Measurements from ENCODE around the gene RAVER1. TPM values are rescaled to one million over a fixed set of nuclear protein-coding genes. Genes with fewer than 3 reads are reported as not detected.

The RAVER1 gene
- total and polyA plus RNA-seq, 2 of the 13 experiments (the other 11 are each of a cell fraction or from before 2014, with no cell fraction given): 3.6 to 7.9 TPM

DNA sequence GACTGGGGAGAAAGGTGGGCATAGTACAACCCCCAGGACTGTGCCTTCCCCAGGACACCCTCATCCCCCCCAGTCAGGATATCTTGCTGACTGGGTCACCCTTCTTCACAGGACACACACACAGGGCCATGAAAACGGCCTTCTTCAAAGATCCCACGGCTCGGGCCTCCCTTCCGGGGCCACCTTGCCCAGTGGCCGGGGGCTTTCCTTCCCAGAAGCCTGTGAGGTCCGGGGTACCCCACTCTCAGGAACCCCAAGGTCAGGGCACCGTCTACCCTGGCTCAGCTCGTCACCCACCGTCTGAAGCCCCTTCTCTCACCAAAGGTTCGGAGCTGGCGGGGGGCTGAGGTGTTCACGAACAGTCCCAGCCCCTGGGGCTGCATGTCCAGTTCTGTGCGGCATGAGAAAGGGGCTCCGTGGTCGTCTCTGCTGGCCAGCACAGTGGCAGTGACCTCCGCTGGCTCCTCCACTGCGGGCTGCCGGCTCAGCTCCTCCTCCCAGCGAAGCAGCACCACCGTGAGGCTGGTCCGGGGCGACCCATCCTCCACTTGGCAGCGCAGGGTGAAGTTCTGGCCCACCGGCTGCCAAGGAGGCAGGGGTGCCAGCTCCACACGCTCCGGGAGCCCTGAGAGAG, 2.1 kb upstream of the RAVER1 start (continued):
- TF ChIP-seq, protein P1, sequence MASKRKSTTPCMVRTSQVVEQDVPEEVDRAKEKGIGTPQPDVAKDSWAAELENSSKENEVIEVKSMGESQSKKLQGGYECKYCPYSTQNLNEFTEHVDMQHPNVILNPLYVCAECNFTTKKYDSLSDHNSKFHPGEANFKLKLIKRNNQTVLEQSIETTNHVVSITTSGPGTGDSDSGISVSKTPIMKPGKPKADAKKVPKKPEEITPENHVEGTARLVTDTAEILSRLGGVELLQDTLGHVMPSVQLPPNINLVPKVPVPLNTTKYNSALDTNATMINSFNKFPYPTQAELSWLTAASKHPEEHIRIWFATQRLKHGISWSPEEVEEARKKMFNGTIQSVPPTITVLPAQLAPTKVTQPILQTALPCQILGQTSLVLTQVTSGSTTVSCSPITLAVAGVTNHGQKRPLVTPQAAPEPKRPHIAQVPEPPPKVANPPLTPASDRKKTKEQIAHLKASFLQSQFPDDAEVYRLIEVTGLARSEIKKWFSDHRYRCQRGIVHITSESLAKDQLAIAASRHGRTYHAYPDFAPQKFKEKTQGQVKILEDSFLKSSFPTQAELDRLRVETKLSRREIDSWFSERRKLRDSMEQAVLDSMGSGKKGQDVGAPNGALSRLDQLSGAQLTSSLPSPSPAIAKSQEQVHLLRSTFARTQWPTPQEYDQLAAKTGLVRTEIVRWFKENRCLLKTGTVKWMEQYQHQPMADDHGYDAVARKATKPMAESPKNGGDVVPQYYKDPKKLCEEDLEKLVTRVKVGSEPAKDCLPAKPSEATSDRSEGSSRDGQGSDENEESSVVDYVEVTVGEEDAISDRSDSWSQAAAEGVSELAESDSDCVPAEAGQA (IDR thresholded peaks at IDR 0.05; ENCODE audit: low read depth): no peak
- TF ChIP-seq, protein P1 (CRISPR knock-in tag; IDR thresholded peaks at IDR 0.05; ENCODE audit: borderline replicate concordance): no peak
- TF ChIP-seq ZC3H4 (CRISPR knock-in tag; IDR thresholded peaks at IDR 0.05; ENCODE audit: borderline replicate concordance) (no peak), NCOA1 (CRISPR knock-in tag; IDR thresholded peaks at IDR 0.05) (no peak), ZNF672 (CRISPR knock-in tag; IDR thresholded peaks at IDR 0.05) (0 out of 2 replicates have a peak, but pooled peaks have one; percentile 46), SRF (IDR thresholded peaks at IDR 0.05; ENCODE audit: low read depth, low read length) (no peak), FOXO1 (CRISPR knock-in tag; IDR thresholded peaks at IDR 0.05) (peak; percentile 53; the same call in 1 of the 2 replicates), ZNF20 (CRISPR knock-in tag; IDR thresholded peaks at IDR 0.05) (no peak), ZNF367 (CRISPR knock-in tag; IDR thresholded peaks at IDR 0.05; ENCODE audit: borderline replicate concordance) (no peak), AGO1 (IDR thresholded peaks at IDR 0.05; ENCODE audit: low read depth, low read length, poor library complexity, severe bottlenecking) (peak; percentile 37), ONECUT2 (CRISPR knock-in tag; IDR thresholded peaks at IDR 0.05) (no peak), ZNF282 (IDR thresholded peaks at IDR 0.05; ENCODE audit: partially characterized antibody) (no peak), KDM5A (IDR thresholded peaks at IDR 0.05; ENCODE audit: borderline replicate concordance, low read length) (no peak), KDM6A (CRISPR knock-in tag; IDR thresholded peaks at IDR 0.05; ENCODE audit: low read depth) (no peak), CREM (IDR thresholded peaks at IDR 0.05) (no peak), CREM (CRISPR knock-in tag; IDR thresholded peaks at IDR 0.05) (no peak), AKAP8 (CRISPR knock-in tag; IDR thresholded peaks at IDR 0.05) (no peak), BCL6 (CRISPR knock-in tag; IDR thresholded peaks at IDR 0.05) (0 out of 2 replicates have a peak, but pooled peaks have one; percentile 32), RFX1 (IDR thresholded peaks at IDR 0.05) (no peak), ZNF660 (CRISPR knock-in tag; IDR thresholded peaks at IDR 0.05; ENCODE audit: borderline replicate concordance, low read depth) (no peak), NFYC (CRISPR knock-in tag; IDR thresholded peaks at IDR 0.05) (no peak), ZFYVE20 (CRISPR knock-in tag; IDR thresholded peaks at IDR 0.05; ENCODE audit: borderline replicate concordance, low read depth) (no peak), ZBTB21 (CRISPR knock-in tag; IDR thresholded peaks at IDR 0.05) (no peak), PHB2 (IDR thresholded peaks at IDR 0.05; ENCODE audit: partially characterized antibody) (no peak), ZNF713 (CRISPR knock-in tag; IDR thresholded peaks at IDR 0.05) (no peak), ZNF549 (CRISPR knock-in tag; IDR thresholded peaks at IDR 0.05) (no peak), ZNF766 (CRISPR knock-in tag; IDR thresholded peaks at IDR 0.05; ENCODE audit: borderline replicate concordance) (no peak), TP53 (CRISPR knock-in tag; conservative IDR thresholded peaks at IDR 0.05) (no peak), ZNF644 (CRISPR knock-in tag; IDR thresholded peaks at IDR 0.05; ENCODE audit: low read depth) (no peak), HES4 (CRISPR knock-in tag; IDR thresholded peaks at IDR 0.05; ENCODE audit: borderline replicate concordance) (no peak)

All from HepG2 (cell line).